Sigmoid colon (tissue), 7 donors: ENCODE results near the gene FIP1L1. TPM values are rescaled to one million over a fixed set of nuclear protein-coding genes. Genes with fewer than 3 reads are reported as not detected.

ENCODE experiments used
- DNase-seq: peaks from one replicate; pipeline ENCODE4 v3.0.0-alpha.2; 2019
- H3K27ac ChIP-seq, 4 donors: fragments of 200-600 bp; sonication (generic); one replicate each; pipeline ENCODE4 v1.5.1; 2016 to 2019; ENCODE audit warnings: mild to moderate bottlenecking in 1 of 4
- H3K27me3 ChIP-seq, 3 donors: fragments of 200-600 bp; sonication (generic); one replicate each; pipeline ENCODE4 v1.5.1; 2019; ENCODE audit warnings: mild to moderate bottlenecking in 1 of 3
- H3K36me3 ChIP-seq, 4 donors: fragments of 200-600 bp; sonication (generic); one replicate each; pipeline ENCODE4 v1.5.1; 2016 to 2019
- H3K4me1 ChIP-seq, 4 donors: fragments of 200-600 bp; sonication (generic); one replicate each; pipeline ENCODE4 v1.5.1; 2017 to 2019
- H3K4me3 ChIP-seq, 4 donors: fragments of 200-600 bp; sonication (generic); one replicate each; pipeline ENCODE4 v1.5.1; 2017 to 2019; ENCODE audit warnings: mild to moderate bottlenecking in 2 of 4, moderate library complexity in 1 of 4
- H3K9me3 ChIP-seq, 4 donors: fragments of 200-600 bp in 3 of 4; sonication (generic) in 3 of 4; one replicate each; pipeline versions ENCODE4 v1.5.1 to v1.6.1; 2013 to 2019
- EP300 ChIP-seq, 4 donors: sonication (generic); formaldehyde crosslinking; IDR thresholded peaks; one replicate each; pipeline ENCODE4 v1.6.1; 2017; ENCODE audit warnings: antibody characterized with exemption in 4 of 4
- POLR2A ChIP-seq, 2 donors: fragments of 450-650 bp; IDR thresholded peaks; one replicate each; pipeline ENCODE4 v1.6.1; 2016; ENCODE audit warnings: antibody characterized with exemption in 2 of 2, mild to moderate bottlenecking in 2 of 2, moderate library complexity in 2 of 2
- POLR2AphosphoS5 ChIP-seq, 4 donors: sonication (generic); formaldehyde crosslinking; IDR thresholded peaks; one replicate each; pipeline ENCODE4 v1.6.1; 2017; ENCODE audit warnings: antibody characterized with exemption in 4 of 4
- WGBS, 2 donors: extraction: QIAGEN DNeasy Blood & Tissue Kit; methylation state at CpG; one replicate each; pipeline ENCODE4 v1.1.7; 2013; 5-methylcytosine and 5-hydroxymethylcytosine counted together
- intact Hi-C: fragments of 100-400 bp; cut with DNase I; formaldehyde crosslinking; loops from one replicate; pipeline ENCODE4 v1.15.1; 2023
- polyA plus RNA-seq, 3 donors: library from polyadenylated mRNA; stranded (reverse); fragments of 200-250 nt; gene quantifications; one replicate each; pipeline ENCODE4 v1.2.3, GENCODE V29; 2013
- total RNA-seq, 4 donors: library from RNA; depleted of rRNA; stranded (reverse); fragments of >200 nt; gene quantifications; one replicate each; pipeline ENCODE4 v1.1.0, GENCODE V29; 2016
- TF ChIP-seq, protein P1 (sequence below), 4 experiments: fragments of 450-650 bp in 3 of 4; fragments of 200-600 bp in 1 of 4; IDR thresholded peaks; one replicate each; pipeline ENCODE4 v1.5.1; 2016 to 2019; ENCODE audit warnings: antibody characterized with exemption in 4 of 4, mild to moderate bottlenecking in 3 of 4, moderate library complexity in 2 of 4
- donor health status: healthy with polysubstance abuse.
- donor health status: Bipolar disorder and iron deficiency.
- donor health status: healthy.

Gene FIP1L1
- total and polyA plus RNA-seq, 7 donors = 19.7 to 47.7 (median 33.7) TPM

DNA sequence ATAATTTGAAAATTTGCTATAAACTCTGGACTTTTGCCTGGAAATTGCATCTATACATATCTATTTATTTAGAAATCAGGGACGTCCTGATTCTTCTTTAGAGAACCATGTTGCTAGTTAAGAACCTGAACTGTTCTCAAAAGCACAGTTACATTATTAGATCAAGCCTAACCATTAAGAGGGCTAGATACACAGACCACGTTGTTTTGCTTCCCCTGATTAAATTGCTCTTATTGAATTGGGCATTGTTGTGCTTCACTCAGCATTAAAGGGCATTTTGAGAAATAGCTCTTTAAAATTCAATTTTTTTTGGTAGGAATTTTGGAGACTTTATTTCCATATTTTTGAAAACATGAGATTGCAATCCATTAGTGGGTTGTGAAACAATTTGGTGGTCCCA, 44.4 kb downstream of the FIP1L1 start:
- Histone ChIP-seq H3K9me3 (no peaks in the 10 kb centered on the region), H3K27ac (no peak overlapping the region), H3K36me3 (peaks cover 0 to 10% (median 0%) of the 10 kb centered on the region in 4 donors), H3K4me1 (no peaks in the 10 kb centered on the region), H3K27me3 (no peaks in the 10 kb centered on the region), H3K4me3 (no peak overlapping the region)
- intact Hi-C loops = no loop called here
- 92 to 94% methylated on average over 2 of the region's 2 CpGs for WGBS, 2 donors
- TF ChIP-seq, protein P1, sequence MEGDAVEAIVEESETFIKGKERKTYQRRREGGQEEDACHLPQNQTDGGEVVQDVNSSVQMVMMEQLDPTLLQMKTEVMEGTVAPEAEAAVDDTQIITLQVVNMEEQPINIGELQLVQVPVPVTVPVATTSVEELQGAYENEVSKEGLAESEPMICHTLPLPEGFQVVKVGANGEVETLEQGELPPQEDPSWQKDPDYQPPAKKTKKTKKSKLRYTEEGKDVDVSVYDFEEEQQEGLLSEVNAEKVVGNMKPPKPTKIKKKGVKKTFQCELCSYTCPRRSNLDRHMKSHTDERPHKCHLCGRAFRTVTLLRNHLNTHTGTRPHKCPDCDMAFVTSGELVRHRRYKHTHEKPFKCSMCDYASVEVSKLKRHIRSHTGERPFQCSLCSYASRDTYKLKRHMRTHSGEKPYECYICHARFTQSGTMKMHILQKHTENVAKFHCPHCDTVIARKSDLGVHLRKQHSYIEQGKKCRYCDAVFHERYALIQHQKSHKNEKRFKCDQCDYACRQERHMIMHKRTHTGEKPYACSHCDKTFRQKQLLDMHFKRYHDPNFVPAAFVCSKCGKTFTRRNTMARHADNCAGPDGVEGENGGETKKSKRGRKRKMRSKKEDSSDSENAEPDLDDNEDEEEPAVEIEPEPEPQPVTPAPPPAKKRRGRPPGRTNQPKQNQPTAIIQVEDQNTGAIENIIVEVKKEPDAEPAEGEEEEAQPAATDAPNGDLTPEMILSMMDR (IDR thresholded peaks at IDR 0.05) = no peak
- no peak for TF ChIP-seq POLR2AphosphoS5 (IDR thresholded peaks at IDR 0.05)
- no peak for DNase-seq

DNA sequence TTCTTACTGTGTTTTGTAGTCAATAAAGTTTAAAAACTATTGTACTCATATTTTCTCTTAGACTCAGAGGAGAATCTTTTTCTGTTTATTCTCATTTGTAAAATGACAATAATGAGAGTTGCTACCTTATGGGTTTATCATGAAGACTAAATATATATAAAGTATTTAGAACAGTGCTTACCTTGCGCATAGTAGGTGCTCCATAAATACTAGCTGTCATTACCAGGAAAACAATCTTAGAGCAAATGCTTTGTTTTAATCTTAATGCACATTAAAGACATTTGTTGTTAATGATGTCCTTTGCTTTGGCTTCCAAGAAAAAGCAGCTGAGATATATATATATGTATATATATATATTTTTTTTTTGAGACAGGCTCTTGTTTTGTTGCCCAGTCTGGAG, 44.9 kb downstream of the FIP1L1 start:
- no peaks in the 10 kb centered on the region for H3K27me3 ChIP-seq
- intact Hi-C loops = no loop called here
- H3K27ac ChIP-seq = no peak overlapping the region
- no peaks in the 10 kb centered on the region for H3K9me3 ChIP-seq
- no peaks in the 10 kb centered on the region for H3K4me1 ChIP-seq
- WGBS, 2 donors = 99% methylated on average over 1 of the region's 1 CpG
- H3K36me3 ChIP-seq = peaks cover 0 to 16% (median 0%) of the 10 kb centered on the region in 4 donors
- no peak for DNase-seq
- TF ChIP-seq, protein P1 (IDR thresholded peaks at IDR 0.05) = no peak
- no peak overlapping the region for H3K4me3 ChIP-seq

DNA sequence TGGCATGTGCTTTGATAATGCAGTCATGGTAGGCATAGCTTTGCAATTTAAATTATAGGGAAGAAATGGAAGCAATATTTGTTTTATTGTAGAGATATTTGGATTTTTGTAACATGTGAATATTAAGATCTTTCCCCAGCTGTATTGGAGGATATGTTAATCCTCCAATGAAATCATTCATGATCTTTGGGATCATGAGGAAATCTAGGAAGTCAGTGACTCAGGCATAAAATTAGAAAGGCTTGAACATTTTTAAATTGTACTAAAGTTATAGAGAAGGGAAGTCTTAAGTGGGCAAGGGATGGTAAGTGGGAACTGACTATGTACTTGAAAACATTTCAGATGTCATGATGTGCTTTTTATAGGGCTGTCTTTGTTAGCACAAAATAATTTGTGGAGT, 46.8 kb downstream of the FIP1L1 start:
- Histone ChIP-seq H3K36me3 (peaks cover 0 to 35% (median 8%) of the 10 kb centered on the region in 4 donors), H3K27me3 (no peaks in the 10 kb centered on the region), H3K4me3 (no peak overlapping the region), H3K4me1 (no peaks in the 10 kb centered on the region), H3K9me3 (no peaks in the 10 kb centered on the region), H3K27ac (no peak overlapping the region)
- no peak for DNase-seq
- intact Hi-C loops = no loop called here
- TF ChIP-seq EP300 (IDR thresholded peaks at IDR 0.05) = no peak
- TF ChIP-seq, protein P1 (IDR thresholded peaks at IDR 0.05) = no peak
- TF ChIP-seq POLR2AphosphoS5 (IDR thresholded peaks at IDR 0.05) = no peak
- no peak for TF ChIP-seq POLR2A (IDR thresholded peaks at IDR 0.05)

DNA sequence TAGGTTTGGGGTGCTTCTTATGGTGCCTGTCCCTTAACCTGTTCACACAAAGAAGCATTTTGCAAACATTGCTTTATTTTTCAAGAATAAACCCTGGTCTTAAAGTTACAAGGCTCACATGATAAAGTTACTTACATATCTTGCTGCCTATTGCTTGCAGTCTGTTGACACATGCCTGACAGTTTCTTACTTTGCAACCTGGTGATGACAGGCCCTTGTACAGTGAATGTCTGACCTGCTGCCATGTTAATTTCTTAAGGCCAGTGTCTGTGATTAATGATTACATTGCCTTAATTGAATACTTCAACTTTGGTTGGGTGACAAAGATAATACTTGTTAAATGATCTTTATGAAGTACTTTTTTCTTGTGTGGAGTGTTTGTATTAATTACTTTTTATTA, 49.9 kb downstream of the FIP1L1 start:
- H3K27me3 ChIP-seq = no peaks in the 10 kb centered on the region
- peaks cover 0 to 61% (median 8%) of the 10 kb centered on the region in 4 donors for H3K36me3 ChIP-seq
- H3K27ac ChIP-seq = no peak overlapping the region
- no peak for TF ChIP-seq EP300 (IDR thresholded peaks at IDR 0.05)
- TF ChIP-seq, protein P1 (IDR thresholded peaks at IDR 0.05) = no peak
- no peak for TF ChIP-seq POLR2A (IDR thresholded peaks at IDR 0.05)
- no peak for TF ChIP-seq POLR2AphosphoS5 (IDR thresholded peaks at IDR 0.05)
- H3K4me3 ChIP-seq = no peak overlapping the region
- intact Hi-C loops = no loop called here
- H3K9me3 ChIP-seq = no peaks in the 10 kb centered on the region
- no peak for DNase-seq
- no peaks in the 10 kb centered on the region for H3K4me1 ChIP-seq

DNA sequence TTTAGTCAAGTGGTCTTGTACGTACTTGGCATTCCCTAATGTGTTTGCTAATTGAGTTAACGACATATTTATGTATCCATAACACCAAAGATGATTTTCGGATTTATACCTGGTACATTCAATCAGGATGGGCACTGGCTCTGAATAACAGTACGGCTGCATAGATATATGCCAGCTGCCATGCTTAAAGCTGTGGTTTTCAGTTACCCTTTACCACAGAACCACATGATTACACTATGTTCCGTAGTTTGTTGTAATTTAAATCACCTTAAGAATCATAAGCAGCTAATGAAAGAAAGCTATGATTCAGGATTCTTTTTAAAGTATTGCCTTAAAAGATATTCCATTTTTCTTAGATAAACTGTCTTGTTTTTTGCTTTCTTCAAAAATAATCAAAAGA, 53.6 kb downstream of the FIP1L1 start:
- Histone ChIP-seq H3K9me3 (no peaks in the 10 kb centered on the region), H3K27ac (no peak overlapping the region), H3K4me1 (no peaks in the 10 kb centered on the region), H3K4me3 (no peak overlapping the region), H3K27me3 (no peaks in the 10 kb centered on the region), H3K36me3 (peaks cover 0 to 62% (median 8%) of the 10 kb centered on the region in 4 donors)
- no peak for TF ChIP-seq POLR2AphosphoS5 (IDR thresholded peaks at IDR 0.05)
- no peak for TF ChIP-seq EP300 (IDR thresholded peaks at IDR 0.05)
- no peak for TF ChIP-seq POLR2A (IDR thresholded peaks at IDR 0.05)
- TF ChIP-seq, protein P1 (IDR thresholded peaks at IDR 0.05) = no peak
- 76 to 89% methylated on average over 5 of the region's 5 CpGs for WGBS, 2 donors
- intact Hi-C loops = no loop called here
- no peak for DNase-seq
